ENCODE measurements around the gene RNFT2.

Gene RNFT2

DNA sequence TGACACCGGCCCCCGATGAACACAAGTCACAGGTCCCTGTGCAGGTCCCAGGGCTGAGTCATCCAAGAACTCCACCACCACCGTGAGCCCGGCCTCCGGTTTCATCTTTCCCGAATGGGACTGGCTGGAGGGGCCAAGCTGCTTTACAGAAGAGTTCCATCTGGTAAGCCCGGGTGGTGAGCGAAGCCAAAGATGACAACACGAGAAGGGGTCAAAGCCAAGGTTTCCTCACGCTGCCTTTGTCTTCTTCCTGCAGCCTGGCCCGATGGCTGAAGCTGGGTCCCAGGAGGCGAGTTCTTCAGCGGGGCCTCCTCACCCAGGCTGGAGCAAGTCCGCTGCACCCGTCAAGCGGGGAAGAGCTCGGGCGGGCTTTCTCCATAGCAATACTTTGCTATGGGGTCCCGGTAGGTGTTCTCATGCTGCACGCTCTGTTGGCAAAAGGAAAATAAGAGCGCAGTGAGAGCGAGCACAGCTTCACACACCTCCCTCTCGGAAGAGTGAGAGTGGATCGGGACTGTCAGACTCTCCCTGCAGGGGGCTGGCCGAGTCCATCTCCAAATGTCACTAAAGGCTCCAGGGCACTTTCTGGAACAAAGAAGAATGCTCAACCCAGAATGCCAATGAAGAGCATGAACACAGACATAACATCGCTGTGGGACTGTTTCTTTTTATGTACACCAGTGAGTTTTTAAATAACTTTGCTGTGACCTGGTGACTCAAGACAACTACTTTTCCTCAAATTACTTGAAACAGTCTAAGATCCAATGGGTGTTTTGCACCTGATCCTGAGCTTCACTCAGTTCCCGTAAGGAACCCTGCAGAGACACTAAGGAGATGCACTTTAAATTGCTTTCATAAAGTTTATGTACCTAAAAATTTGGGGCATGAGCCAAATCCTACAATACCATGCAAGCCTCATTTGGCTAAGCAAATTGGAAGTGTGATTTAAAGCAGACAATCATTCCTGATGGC lies 20.4 kb upstream of the RNFT2 start (continued):
- TF ChIP-seq ZNF48 (tag by site-specific recombination; IDR thresholded peaks at IDR 0.05) (no peak), ZNF555 (tag by site-specific recombination; conservative IDR thresholded peaks at IDR 0.05) (no peak), ZNF596 (tag by site-specific recombination; IDR thresholded peaks at IDR 0.05) (peak; percentile 74), ZNF366 (tag by site-specific recombination; conservative IDR thresholded peaks at IDR 0.05) (peak; percentile 66), ZNF175 (tag by site-specific recombination; IDR thresholded peaks at IDR 0.05) (no peak), MYNN (tag by site-specific recombination; IDR thresholded peaks at IDR 0.05; ENCODE audit: borderline replicate concordance) (no peak), ZNF19 (tag by site-specific recombination; IDR thresholded peaks at IDR 0.05; ENCODE audit: low read depth) (no peak), ZXDB (tag by site-specific recombination; IDR thresholded peaks at IDR 0.05) (peak; percentile 64; the same call in 1 of the 2 replicates), ZSCAN5A (tag by site-specific recombination; IDR thresholded peaks at IDR 0.05) (no peak), ZNF76 (tag by site-specific recombination; IDR thresholded peaks at IDR 0.05; ENCODE audit: borderline replicate concordance, low read depth) (no peak; the same call in 1 of the 2 replicates), SP3 (tag by site-specific recombination; IDR thresholded peaks at IDR 0.05) (no peak), SCRT2 (tag by site-specific recombination; IDR thresholded peaks at IDR 0.05) (peak; percentile 91), ZNF449 (tag by site-specific recombination; IDR thresholded peaks at IDR 0.05) (no peak), ZNF239 (tag by site-specific recombination; IDR thresholded peaks at IDR 0.05) (no peak), ZNF335 (tag by site-specific recombination; conservative IDR thresholded peaks at IDR 0.05) (peak; percentile 56), BCL11A (tag by site-specific recombination; IDR thresholded peaks at IDR 0.05; ENCODE audit: low read depth) (peak; percentile 77; the same call in 1 of the 2 replicates), ZNF830 (tag by site-specific recombination; IDR thresholded peaks at IDR 0.05; ENCODE audit: low read depth) (no peak), IKZF3 (tag by site-specific recombination; IDR thresholded peaks at IDR 0.05) (peak; percentile 83), ZSCAN23 (tag by site-specific recombination; IDR thresholded peaks at IDR 0.05) (peak; percentile 55; the same call in 1 of the 2 replicates), ZNF510 (tag by site-specific recombination; IDR thresholded peaks at IDR 0.05; ENCODE audit: insufficient replicate concordance) (no peak), ZBTB49 (tag by site-specific recombination; IDR thresholded peaks at IDR 0.05; ENCODE audit: low read depth) (no peak), ZFP69B (tag by site-specific recombination; IDR thresholded peaks at IDR 0.05) (peak; percentile 25; the same call in 1 of the 2 replicates)
- TF ChIP-seq, protein P1, sequence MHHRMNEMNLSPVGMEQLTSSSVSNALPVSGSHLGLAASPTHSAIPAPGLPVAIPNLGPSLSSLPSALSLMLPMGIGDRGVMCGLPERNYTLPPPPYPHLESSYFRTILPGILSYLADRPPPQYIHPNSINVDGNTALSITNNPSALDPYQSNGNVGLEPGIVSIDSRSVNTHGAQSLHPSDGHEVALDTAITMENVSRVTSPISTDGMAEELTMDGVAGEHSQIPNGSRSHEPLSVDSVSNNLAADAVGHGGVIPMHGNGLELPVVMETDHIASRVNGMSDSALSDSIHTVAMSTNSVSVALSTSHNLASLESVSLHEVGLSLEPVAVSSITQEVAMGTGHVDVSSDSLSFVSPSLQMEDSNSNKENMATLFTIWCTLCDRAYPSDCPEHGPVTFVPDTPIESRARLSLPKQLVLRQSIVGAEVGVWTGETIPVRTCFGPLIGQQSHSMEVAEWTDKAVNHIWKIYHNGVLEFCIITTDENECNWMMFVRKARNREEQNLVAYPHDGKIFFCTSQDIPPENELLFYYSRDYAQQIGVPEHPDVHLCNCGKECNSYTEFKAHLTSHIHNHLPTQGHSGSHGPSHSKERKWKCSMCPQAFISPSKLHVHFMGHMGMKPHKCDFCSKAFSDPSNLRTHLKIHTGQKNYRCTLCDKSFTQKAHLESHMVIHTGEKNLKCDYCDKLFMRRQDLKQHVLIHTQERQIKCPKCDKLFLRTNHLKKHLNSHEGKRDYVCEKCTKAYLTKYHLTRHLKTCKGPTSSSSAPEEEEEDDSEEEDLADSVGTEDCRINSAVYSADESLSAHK (tag by site-specific recombination; IDR thresholded peaks at IDR 0.05): peak; percentile 100
- TF ChIP-seq, protein P2, sequence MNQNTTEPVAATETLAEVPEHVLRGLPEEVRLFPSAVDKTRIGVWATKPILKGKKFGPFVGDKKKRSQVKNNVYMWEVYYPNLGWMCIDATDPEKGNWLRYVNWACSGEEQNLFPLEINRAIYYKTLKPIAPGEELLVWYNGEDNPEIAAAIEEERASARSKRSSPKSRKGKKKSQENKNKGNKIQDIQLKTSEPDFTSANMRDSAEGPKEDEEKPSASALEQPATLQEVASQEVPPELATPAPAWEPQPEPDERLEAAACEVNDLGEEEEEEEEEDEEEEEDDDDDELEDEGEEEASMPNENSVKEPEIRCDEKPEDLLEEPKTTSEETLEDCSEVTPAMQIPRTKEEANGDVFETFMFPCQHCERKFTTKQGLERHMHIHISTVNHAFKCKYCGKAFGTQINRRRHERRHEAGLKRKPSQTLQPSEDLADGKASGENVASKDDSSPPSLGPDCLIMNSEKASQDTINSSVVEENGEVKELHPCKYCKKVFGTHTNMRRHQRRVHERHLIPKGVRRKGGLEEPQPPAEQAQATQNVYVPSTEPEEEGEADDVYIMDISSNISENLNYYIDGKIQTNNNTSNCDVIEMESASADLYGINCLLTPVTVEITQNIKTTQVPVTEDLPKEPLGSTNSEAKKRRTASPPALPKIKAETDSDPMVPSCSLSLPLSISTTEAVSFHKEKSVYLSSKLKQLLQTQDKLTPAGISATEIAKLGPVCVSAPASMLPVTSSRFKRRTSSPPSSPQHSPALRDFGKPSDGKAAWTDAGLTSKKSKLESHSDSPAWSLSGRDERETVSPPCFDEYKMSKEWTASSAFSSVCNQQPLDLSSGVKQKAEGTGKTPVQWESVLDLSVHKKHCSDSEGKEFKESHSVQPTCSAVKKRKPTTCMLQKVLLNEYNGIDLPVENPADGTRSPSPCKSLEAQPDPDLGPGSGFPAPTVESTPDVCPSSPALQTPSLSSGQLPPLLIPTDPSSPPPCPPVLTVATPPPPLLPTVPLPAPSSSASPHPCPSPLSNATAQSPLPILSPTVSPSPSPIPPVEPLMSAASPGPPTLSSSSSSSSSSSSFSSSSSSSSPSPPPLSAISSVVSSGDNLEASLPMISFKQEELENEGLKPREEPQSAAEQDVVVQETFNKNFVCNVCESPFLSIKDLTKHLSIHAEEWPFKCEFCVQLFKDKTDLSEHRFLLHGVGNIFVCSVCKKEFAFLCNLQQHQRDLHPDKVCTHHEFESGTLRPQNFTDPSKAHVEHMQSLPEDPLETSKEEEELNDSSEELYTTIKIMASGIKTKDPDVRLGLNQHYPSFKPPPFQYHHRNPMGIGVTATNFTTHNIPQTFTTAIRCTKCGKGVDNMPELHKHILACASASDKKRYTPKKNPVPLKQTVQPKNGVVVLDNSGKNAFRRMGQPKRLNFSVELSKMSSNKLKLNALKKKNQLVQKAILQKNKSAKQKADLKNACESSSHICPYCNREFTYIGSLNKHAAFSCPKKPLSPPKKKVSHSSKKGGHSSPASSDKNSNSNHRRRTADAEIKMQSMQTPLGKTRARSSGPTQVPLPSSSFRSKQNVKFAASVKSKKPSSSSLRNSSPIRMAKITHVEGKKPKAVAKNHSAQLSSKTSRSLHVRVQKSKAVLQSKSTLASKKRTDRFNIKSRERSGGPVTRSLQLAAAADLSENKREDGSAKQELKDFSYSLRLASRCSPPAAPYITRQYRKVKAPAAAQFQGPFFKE (tag by site-specific recombination; IDR thresholded peaks at IDR 0.05; ENCODE audit: borderline replicate concordance): no peak
